HG02938 (cell line): ENCODE measurements around the gene MEX3D.
"Not testable (repeated sequence)": the region's sequence is repeated elsewhere in the genome, so short reads cannot be mapped to it uniquely, and the experiment has no call there.

Experiments used
- ATAC-seq: cut with Tn5 transposase; IDR thresholded peaks from one replicate; pipeline ENCODE4 v1.9.1; 2021; ENCODE audit warnings: mild to moderate bottlenecking, moderate library complexity; ENCODE audit not compliant: unreplicated experiment

The MEX3D gene

GRCh38 chr19:1522061-1522460, 46.1 kb downstream of the MEX3D start:
- no peak for ATAC-seq

DNA sequence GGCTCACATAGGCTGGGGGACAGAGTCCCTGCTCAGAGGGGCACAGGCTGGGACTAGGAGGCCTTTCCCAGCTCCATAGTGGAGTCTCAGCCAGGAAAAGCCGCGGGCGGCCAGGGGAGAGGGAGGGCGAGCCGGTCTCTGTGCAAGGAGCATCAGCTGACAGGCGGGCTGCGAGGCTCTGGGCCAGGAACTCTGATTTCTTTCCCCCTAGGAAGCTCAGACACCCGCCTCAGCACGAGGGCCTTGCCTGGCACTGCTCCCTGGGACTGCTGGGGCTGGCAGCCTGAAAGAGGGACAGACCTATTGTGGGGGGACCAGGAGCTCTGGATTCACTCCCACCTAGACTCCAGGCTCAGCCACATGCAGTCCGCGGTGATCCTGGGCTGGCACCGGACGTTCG, 46.5 kb downstream of the MEX3D start:
- no peak for ATAC-seq

GRCh38 chr19:1520203-1520780, 47.8 kb downstream of the MEX3D start:
- no peak for ATAC-seq

DNA sequence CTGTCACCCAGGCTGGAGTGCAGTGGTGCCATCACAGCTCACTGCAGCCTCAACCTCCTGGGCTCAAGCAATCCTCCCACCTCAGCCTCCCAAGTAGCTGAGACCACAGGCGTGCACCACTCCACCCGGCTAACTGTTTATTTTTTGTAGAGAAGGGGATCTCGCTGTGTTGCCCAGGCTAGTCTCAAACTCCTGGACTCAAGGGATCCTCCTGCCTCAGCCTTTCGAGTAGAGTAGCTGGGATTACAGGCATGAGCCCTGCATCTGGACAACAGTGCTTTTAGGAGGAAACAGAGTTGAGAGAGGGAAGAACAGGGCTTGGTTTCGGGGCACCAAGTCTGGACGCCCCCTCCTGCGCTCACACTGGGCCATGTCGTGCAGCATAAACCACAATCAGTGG, 48.3 kb downstream of the MEX3D start:
- ATAC-seq: not testable (repeated sequence)

GRCh38 chr19:1518471-1518870, 49.7 kb downstream of the MEX3D start:
- ATAC-seq: no peak

- ATAC-seq: no peak
Observed at GRCh38 chr19:1516395-1516753, 51.8 kb downstream of the MEX3D start.

GRCh38 chr19:1514986-1515721, 53.0 kb downstream of the MEX3D start:
- ATAC-seq: no peak

- no peak for ATAC-seq
Observed at GRCh38 chr19:1514295-1514661, 53.8 kb downstream of the MEX3D start.

- ATAC-seq: no peak
Observed at GRCh38 chr19:1513499-1514294, 54.4 kb downstream of the MEX3D start.

DNA sequence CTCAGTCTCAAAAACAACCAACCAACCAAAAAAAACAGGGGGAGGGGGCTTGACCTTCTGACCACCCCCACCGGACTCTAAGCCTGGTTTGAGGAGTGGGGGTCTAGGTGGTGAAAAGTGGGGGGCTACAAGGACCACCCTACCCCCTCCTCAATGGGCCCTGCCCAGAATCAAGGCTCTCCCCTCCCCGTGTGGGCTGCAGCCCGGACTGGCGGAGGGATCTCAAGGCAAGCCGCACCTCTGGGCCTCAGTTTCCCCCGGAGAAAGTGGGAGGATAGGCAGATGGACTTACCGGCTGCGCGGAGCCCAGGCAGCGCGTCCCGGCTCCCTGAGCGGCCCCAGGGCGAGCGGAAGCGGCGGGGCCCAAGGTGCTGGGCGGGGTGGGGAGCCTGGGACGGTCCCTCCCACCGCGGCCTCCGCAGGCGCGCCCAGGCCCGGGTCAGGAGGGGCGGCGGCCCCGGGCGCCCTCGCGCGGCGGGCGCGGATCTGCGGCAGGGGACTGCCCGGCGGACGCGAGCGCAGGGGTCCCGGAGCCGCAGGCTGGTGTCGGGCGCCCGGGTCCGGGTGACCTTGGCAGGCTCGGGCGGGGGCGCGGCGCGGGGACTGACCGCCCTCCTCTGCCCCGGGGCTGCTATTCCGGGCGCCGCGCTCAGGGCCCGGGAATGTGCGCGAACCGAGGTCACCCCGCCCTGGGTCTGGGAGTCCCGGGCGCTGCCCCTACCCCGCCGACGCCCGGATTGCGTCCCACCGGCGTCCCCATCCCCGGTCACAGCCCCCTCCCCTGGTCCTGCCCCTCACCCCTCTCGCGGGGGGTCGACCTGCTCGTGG, 55.2 kb downstream of the MEX3D start, which contains the start of gene ADAMTSL5:
TSS of gene ADAMTSL5 (minus strand) at position 349 of the 828 bp plus-strand sequence. CDS start 2,076 bp downstream, outside the sequence.
- ATAC-seq: no peak

DNA sequence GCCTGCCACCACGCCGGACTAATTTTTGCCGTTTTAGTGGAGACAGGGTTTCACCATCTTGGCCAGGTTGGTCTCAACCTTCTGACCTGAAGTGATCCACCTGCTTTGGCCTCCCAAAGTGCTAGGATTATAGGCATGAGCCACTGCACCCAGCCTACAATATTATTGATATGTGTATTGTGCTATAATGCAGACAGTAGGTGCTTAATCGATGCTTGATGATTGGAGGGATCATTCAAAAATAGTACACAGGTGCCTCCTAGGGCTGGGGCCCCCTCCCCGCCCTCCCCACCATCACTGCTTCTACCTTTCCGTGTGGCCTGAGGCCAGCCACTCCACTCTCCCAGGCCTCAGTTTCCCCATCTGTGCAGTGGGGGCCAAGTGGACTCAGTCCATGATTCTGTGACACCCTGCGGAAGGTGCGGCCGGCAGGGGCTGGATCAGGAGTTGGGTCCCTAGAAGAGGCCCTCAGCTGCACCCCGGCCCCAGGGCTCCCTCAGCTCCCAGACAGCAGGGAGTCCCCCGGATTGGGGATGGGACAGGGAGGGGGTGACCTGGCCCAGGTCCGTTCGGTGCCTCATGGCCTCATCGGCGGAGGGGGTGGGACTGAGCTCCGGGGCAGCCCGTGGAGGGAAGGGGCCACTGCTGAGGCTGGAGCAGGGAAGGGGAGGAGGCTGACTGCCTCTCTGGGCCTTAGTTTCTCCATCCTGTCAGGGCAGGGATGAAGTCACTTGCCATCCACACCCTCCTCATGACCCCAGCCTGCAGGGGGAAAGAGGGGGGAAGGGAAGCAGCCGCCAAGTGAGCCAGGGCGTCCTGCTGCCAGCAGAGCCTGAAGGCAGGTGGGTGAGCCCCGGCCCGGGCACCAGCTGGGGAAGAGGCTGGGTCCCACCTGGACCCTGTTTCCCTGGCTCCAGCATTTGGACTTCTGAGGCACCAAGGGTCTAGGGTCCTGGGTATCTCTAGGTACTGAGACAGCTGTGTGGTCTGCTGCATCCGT, 56.5 kb downstream of the MEX3D start:
- no peak for ATAC-seq

DNA sequence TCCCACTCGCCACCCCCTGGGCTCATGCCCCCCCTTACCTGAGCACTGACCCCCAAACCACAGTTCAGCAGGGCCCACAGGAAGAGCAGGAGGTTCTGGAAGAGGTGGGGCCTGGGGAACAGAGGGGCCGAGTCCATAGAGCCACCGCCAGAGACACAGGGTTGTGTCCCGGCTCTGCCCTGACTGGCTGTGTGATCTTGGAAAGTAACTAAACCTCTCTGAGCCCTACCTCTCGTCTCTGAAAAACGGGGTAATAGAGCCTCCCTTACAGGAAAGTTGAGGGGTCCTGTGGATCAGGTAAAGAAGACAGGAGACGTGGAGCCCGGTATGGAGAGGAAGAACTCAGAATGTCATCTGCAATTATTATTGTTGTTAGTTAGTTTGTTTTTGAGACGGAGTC, 57.3 kb downstream of the MEX3D start:
- ATAC-seq: no peak

- ATAC-seq: no peak
Observed at GRCh38 chr19:1510442-1510806, 57.7 kb downstream of the MEX3D start.

DNA sequence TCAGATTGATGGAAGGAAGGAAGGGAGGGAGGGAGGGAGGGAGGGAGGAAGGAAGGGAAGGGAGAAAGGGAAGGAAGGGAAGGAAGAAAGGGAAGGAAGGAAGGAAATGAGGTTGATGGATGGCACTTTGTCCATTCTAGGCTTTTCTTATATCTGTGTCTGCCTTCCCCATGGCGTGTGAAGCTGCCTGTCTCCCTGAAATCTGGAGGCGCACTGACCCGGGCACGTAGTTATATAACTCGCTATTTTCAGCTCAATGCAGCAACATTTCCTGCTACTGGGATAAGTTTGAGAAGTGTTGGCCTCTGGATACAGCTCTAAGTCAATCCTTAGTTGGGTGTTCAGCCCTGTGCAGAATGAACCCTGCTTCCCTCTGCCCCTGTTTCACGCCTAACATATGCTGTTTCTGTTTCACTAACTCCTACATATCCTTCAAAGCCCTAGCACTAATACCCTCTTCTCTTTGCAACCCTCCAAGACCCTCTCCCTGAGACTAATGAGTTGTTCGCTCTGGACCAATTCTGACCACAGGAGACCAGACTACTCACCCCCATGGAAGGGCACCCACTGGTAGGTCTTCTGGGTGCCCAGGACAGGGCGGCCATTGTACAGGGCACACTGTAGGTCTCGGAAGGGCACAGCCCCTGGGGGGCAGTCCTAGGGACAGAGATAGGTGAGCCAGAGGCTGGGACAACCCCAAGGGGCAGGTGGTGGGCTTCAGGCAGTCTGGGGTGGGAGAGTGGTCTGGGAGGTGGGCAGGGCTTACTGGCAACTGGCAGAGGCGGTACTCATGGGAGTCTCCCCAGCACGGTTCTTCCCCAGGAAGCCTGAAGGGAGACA, 58.3 kb downstream of the MEX3D start:
- ATAC-seq: no peak

DNA sequence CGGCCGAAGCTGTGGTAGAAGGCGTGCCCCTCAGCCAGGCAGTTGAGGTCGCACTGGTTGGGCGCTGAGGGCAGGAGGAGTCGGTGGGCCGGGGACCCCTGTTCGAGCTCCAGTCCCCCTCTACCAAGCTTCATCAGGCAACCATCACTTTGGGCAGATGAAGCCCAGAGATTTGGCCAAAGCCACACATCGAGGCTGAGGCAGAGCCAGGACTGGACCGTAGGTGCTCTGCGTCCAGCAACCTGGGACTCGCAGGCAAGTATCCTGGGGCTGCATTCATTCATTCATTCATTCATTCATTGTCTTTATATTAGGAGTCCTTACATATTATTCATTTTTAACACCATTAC, 59.6 kb downstream of the MEX3D start:
- ATAC-seq: no peak

DNA sequence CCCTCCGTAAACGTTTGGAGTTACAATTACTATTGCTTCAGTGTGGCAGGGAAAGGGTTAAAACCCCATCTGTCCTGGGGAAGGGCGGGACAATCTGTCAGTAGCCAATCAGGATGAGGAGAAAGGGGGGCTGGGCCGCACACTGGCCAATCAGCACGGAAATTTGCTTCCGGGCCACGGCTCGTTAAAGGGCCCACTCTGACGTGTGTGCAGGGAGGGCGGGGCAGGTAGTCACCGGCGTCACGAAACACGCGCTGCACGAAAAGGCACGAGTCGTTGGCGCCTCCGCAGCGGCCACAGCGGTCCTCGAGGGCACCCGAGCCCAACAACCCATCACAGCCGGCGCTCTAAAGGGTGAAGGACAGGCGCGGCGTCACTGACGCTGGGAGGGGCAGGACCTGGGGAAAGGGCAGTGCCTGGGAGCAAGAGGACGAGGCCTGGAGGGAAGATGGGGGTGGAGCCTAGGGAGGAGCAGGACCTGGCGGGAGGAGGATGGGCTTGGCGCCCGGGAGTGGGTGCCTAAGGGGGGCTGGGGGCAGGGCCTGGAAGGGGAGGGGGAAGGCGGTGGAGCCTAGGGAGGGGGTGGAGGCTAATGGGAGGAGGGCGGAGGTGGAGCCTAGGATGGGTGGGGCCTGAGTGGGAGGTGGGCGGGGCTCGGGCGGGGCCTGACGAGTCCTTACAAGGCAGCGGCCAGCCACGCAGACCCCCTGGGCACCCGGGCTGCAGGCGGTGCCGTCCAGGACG, 60.2 kb downstream of the MEX3D start:
- ATAC-seq: peak; percentile 51

DNA sequence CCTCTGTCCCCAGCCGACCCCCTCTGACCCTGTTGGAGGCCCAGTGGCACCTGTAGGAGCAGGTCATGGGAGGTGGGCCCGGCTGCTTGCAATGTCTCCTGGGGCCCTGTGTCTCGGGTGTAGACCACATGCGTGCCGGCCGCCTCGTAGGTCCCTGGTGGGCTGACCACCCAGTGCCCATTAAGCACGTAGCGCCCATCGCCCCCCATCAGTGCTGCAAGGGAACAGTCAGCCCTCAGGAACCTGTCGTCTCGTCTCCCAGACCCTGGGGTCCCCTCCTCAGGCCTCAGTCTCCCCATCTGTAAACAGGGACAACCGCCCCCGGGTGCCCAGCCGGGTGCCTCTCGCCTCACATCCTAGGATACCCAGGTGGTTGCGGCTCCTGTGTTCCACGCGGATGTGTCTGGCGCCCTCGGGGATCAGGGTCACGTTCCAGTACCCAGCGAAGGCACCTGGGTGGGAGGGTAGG, 60.9 kb downstream of the MEX3D start:
- ATAC-seq: no peak
